HepG2 (cell line): ENCODE data around the gene TSPAN5. TPM values are rescaled to one million over a fixed set of nuclear protein-coding genes. Genes with fewer than 3 reads are reported as not detected.
A peak's percentile ranks its signal among the peaks of the same experiment; 100 is the strongest.

ENCODE experiments used
- ATAC-seq: fragments of 200-7000 bp; cut with Tn5 transposase; 3 replicates; pipeline ENCODE4 v1.9.1; 2020; ENCODE audit warnings: mild to moderate bottlenecking, moderate library complexity
- BruUV-seq: library from RNA; stranded (reverse); fragments of 400-500 nt; replicated peaks from 2 replicates; lab custom pipeline; 2021; lab: Mats Ljungman, UMichigan
- CTCF ChIA-PET: fragments of 300-600 bp; formaldehyde crosslinking; extraction: SDS; loops from one replicate; lab custom pipeline; 2021; ENCODE audit warnings: low total read pairs, inconsistent platforms, low intra/inter-chr PET ratio; lab: Yijun Ruan, JAX
- POLR2A ChIA-PET: fragments of 350-600 bp; sonication (Branson Sonifier 250); formaldehyde crosslinking; loops from one replicate; lab custom pipeline; 2020; ENCODE audit warnings: antibody characterized with exemption, inconsistent platforms; lab: Yijun Ruan, JAX
- DNase-seq: peaks from one replicate; pipeline ENCODE4 v3.0.0-alpha.2; 2015; ENCODE audit warnings: low spot score
- FAIRE-seq: peaks from 3 replicates; lab custom pipeline; 2011; peaks lifted over from hg19 to GRCh38; lab: Jason Lieb, UNC
- H2AFZ ChIP-seq: one replicate; pipeline ENCODE4 v1.6.1; 2011; ENCODE audit warnings: low read length, inconsistent platforms
- H3K27ac ChIP-seq: fragments of 300-600 bp; 3 replicates; pipeline ENCODE4 v1.8.0; 2011; ENCODE audit warnings: mixed run types, mild to moderate bottlenecking, mixed read lengths, low read length, inconsistent platforms; ENCODE audit not compliant: insufficient read depth; ENCODE audit errors: extremely low read length
- H3K27me3 ChIP-seq, 2 experiments: fragments of 200-600 bp in 1 of 2; 2 replicates in 1 of 2; 3 replicates in 1 of 2; pipeline versions ENCODE4 v1.6.0 to v1.8.0; 2011; ENCODE audit warnings: low read length in 2 of 2, mild to moderate bottlenecking in 2 of 2, moderate library complexity in 2 of 2, inconsistent platforms in 1 of 2; ENCODE audit not compliant: insufficient read depth in 2 of 2, control insufficient read depth in 1 of 2
- H3K36me3 ChIP-seq, 2 experiments: fragments of 200-600 bp in 1 of 2; replicated peaks in 1 of 2; 2 replicates in 1 of 2; 3 replicates in 1 of 2; pipeline versions ENCODE4 v1.5.1 to v1.8.0; 2011; ENCODE audit warnings: low read length in 2 of 2, inconsistent platforms in 1 of 2; ENCODE audit not compliant: insufficient read depth in 2 of 2, control insufficient read depth in 1 of 2
- H3K4me1 ChIP-seq: 2 replicates; pipeline ENCODE4 v1.5.1; 2012; ENCODE audit warnings: low read length, inconsistent platforms; ENCODE audit not compliant: insufficient read depth
- H3K4me2 ChIP-seq: 2 replicates; pipeline ENCODE4 v1.6.0; 2011; ENCODE audit warnings: low read depth, low read length, inconsistent platforms
- H3K4me3 ChIP-seq, 3 experiments: fragments of 200-600 bp in 1 of 3; sonication (generic), shearing (Covaris generic) in 1 of 3; replicated peaks in 1 of 3; 2 replicates each; pipeline ENCODE4 v1.5.1; 2011 to 2016; ENCODE audit warnings: low read length in 3 of 3, inconsistent platforms in 2 of 3, low read depth in 2 of 3, mild to moderate bottlenecking in 2 of 3, control low read depth in 1 of 3, mixed read lengths in 1 of 3; ENCODE audit not compliant: insufficient read depth in 1 of 3
- H3K79me2 ChIP-seq: one replicate; pipeline ENCODE4 v1.6.1; 2011; ENCODE audit warnings: low read length, inconsistent platforms; ENCODE audit not compliant: insufficient read depth
- H3K9ac ChIP-seq: 2 replicates; pipeline ENCODE4 v1.6.0; 2011; ENCODE audit warnings: mild to moderate bottlenecking, low read depth, low read length, inconsistent platforms; ENCODE audit not compliant: insufficient read depth
- H3K9me3 ChIP-seq: 2 replicates; pipeline ENCODE4 v1.5.1; 2012; ENCODE audit warnings: mild to moderate bottlenecking, low read length
- H4K20me1 ChIP-seq: 2 replicates; pipeline ENCODE4 v1.6.0; 2011; ENCODE audit warnings: inconsistent platforms, mild to moderate bottlenecking, low read length, moderate library complexity; ENCODE audit not compliant: insufficient read depth
- ATF1 ChIP-seq: IDR thresholded peaks from 2 replicates; pipeline ENCODE4 v1.6.1; 2016; ENCODE audit warnings: mild to moderate bottlenecking, control low read depth
- CENPX ChIP-seq: sonication (generic); formaldehyde crosslinking; IDR thresholded peaks from 2 replicates; pipeline ENCODE4 v1.9.0; 2021; ENCODE audit warnings: mild to moderate bottlenecking, missing genetic modification reagents, moderate library complexity
- WIZ ChIP-seq: sonication (generic); formaldehyde crosslinking; IDR thresholded peaks from 2 replicates; pipeline ENCODE4 v1.5.1; 2020; ENCODE audit warnings: mild to moderate bottlenecking, missing genetic modification reagents
- ZNF251 ChIP-seq: sonication (generic); formaldehyde crosslinking; IDR thresholded peaks from 2 replicates; pipeline ENCODE4 v1.9.0; 2021; ENCODE audit warnings: mild to moderate bottlenecking, missing genetic modification reagents
- ZNF263 ChIP-seq: sonication (generic); formaldehyde crosslinking; IDR thresholded peaks from 2 replicates; pipeline ENCODE4 v1.4.0; 2020; ENCODE audit warnings: missing genetic modification reagents
- ZNF329 ChIP-seq: sonication (generic); formaldehyde crosslinking; IDR thresholded peaks from 2 replicates; pipeline ENCODE4 v1.9.0; 2021; ENCODE audit warnings: low read depth, mild to moderate bottlenecking, missing genetic modification reagents
- ZNF432 ChIP-seq: sonication (generic); formaldehyde crosslinking; IDR thresholded peaks from 2 replicates; pipeline ENCODE4 v1.5.0; 2020; ENCODE audit warnings: missing genetic modification reagents, mild to moderate bottlenecking, borderline replicate concordance
- ZNF468 ChIP-seq: sonication (generic); formaldehyde crosslinking; IDR thresholded peaks from 2 replicates; pipeline ENCODE4 v1.8.0; 2022; ENCODE audit warnings: mild to moderate bottlenecking, moderate library complexity, missing genetic modification reagents
- ZNF672 ChIP-seq: sonication (generic); formaldehyde crosslinking; IDR thresholded peaks from 2 replicates; pipeline ENCODE4 v1.8.1; 2022; ENCODE audit warnings: missing genetic modification reagents
- ZNF816 ChIP-seq: sonication (generic); formaldehyde crosslinking; IDR thresholded peaks from 2 replicates; pipeline ENCODE4 v1.8.0; 2022; ENCODE audit warnings: missing genetic modification reagents, mild to moderate bottlenecking, borderline replicate concordance
- ZSCAN25 ChIP-seq: sonication (generic); formaldehyde crosslinking; IDR thresholded peaks from 2 replicates; pipeline ENCODE4 v1.8.0; 2022; ENCODE audit warnings: mild to moderate bottlenecking, missing genetic modification reagents
- WGBS: methylation state at CpG from one replicate; pipeline ENCODE4 v1.1.6; 2017; ENCODE audit warnings: low lambda C conversion rate; 5-methylcytosine and 5-hydroxymethylcytosine counted together
- in situ Hi-C: cut with HindIII; loops from 2 replicates; pipeline ENCODE4 v1.10.0; 2017; ENCODE audit warnings: low pct_unique_long_range_greater_than_20kb; ENCODE audit not compliant: extremely low pct_ligation_motif_present
- intact Hi-C: fragments of 100-400 bp; cut with micrococcal nuclease; formaldehyde crosslinking; loops from one replicate; pipeline ENCODE4 v1.10.0; 2022; ENCODE audit not compliant: unreplicated experiment
- polyA plus RNA-seq, 8 experiments: library from polyadenylated mRNA; depleted of rRNA in 3 of 8; stranded (reverse) in 7 of 8; unstranded in 1 of 8; fragments of >200 nt; fragmentation: Illumina TruSeq in 4 of 8; extraction: Trizol in 4 of 8; gene quantifications; 2 replicates each; pipeline versions ENCODE4 v1.2.1 to v1.2.3, GENCODE V29; 2011 to 2016; ENCODE audit warnings: low read depth in 4 of 8, missing spikeins in 1 of 8, mixed read lengths in 1 of 8; ENCODE audit not compliant: insufficient read depth in 1 of 8
- total RNA-seq, 5 experiments: library from RNA; depleted of rRNA; stranded (reverse); fragments of >200 nt; fragmentation: Illumina TruSeq; extraction: Trizol; gene quantifications; 2 replicates each; pipeline ENCODE4 v1.2.3, GENCODE V29; 2016; ENCODE audit warnings: low read depth in 1 of 5

Gene TSPAN5
- total and polyA plus RNA-seq, 2 of the 13 experiments (the other 11 are each of a cell fraction or from before 2014, with no cell fraction given): 0.20 to 0.53 TPM

DNA sequence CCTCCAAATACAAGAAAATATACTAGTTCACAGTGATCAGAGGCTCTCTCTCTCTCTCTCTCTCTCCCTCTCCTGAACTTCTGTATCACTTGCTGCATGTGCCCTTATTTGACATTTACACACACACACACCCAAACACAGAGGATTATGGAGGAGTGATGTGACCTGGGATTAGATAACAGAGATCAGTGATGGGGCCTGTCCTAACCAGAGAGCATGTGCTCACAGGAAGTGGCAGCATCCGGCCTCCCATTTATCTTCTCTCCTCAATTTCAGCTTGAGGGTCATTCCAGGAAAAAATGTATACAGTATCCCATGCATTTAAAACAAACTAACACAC is 143.0 kb downstream of the TSPAN5 start (continued):
- no peak for TF ChIP-seq ZNF816 (CRISPR knock-in tag)
- TF ChIP-seq ZNF468 (CRISPR knock-in tag): no peak
- no peak for TF ChIP-seq CENPX
- no peak for TF ChIP-seq ZNF329 (CRISPR knock-in tag)
- TF ChIP-seq ZNF251 (CRISPR knock-in tag): no peak
- TF ChIP-seq ZNF263 (CRISPR knock-in tag): no peak

DNA sequence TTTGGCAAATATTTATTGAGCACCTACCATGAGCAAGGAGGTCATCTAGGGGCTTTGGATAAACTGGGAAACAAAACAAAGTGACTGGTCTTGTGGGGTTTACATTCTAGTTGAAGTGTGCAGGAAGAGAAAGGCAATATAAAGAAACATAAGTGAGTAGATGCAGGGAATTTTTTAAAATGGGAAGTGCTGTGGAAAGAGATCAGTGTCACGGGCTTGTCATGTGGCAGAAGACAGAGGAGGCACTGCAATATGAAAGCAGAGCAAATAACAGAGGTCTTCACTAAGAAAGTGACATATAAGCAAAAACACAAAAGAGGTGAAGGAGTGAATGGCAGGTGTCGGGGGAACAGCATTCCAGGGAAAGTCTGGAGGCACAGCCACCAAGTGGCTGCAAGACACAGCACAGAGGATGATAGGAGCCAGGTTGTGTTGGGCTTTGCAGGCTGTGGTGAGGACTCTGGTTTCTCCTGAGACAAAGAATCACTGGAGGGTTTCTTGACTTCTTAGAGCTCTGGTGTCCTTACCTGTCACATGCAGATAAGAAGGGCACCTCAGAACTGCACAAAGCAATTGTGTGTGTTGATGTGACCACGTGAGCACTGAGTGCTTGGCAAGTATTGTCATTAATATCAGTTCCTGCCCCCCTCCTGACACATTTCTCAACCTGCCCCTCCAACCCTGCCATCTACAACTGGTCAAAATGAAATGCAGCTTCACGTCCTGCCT is 143.5 kb downstream of the TSPAN5 start:
- CTCF ChIA-PET: no interaction called here
- BruUV-seq: no TSS peak
- Histone ChIP-seq H4K20me1 (no peaks in the 10 kb centered on the region), H3K4me3 (no peak overlapping the region), H3K4me1 (peaks cover 10% of the 10 kb centered on the region; the same call in 1 of the 2 replicates), H3K9me3 (no peaks in the 10 kb centered on the region), H3K9ac (no peak overlapping the region), H3K27ac (no peak overlapping the region), H3K79me2 (no peaks in the 10 kb centered on the region), H3K27me3 (peaks cover 0 to 3% of the 10 kb centered on the region in 2 experiments; a peak in 1 of 5 replicates), H3K36me3 (no peaks in the 10 kb centered on the region), H3K4me2 (no peak overlapping the region; the same call in 1 of the 2 replicates), H2AFZ (no peak overlapping the region)
- ATAC-seq (peak; percentile 52), FAIRE-seq (no peak), DNase-seq (no peak)
- WGBS: 6% methylated on average over 3 of the region's 4 CpGs
- TF ChIP-seq ATF1 (CRISPR knock-in tag): no peak
- no peak for TF ChIP-seq ZSCAN25 (CRISPR knock-in tag)
- TF ChIP-seq ZNF672 (CRISPR knock-in tag): no peak
- TF ChIP-seq WIZ (CRISPR knock-in tag): no peak
- no peak for TF ChIP-seq ZNF432
- intact Hi-C loops (no loop called here), in situ Hi-C loops (no loop called here)
- POLR2A ChIA-PET: no interaction called here
